H9 (cell line): Measurements from ENCODE around the gene ACACA. TPM values are rescaled to one million over a fixed set of nuclear protein-coding genes. Genes with fewer than 3 reads are reported as not detected.
A peak's percentile ranks its signal among the peaks of the same experiment; 100 is the strongest.

Experiments
- DNase-seq: peaks from one replicate; pipeline ENCODE4 v3.0.0-alpha.2; 2017
- H2AFZ ChIP-seq: one replicate; pipeline ENCODE4 v1.6.1; 2013; ENCODE audit warnings: mild to moderate bottlenecking, low read length, control low read depth, moderate library complexity
- H2AK5ac ChIP-seq: 2 replicates; pipeline ENCODE4 v1.6.1; 2013; ENCODE audit warnings: low read length, control low read depth, mixed read lengths; ENCODE audit not compliant: insufficient read length
- H2BK120ac ChIP-seq: one replicate; pipeline ENCODE4 v1.6.1; 2013; ENCODE audit warnings: low read depth, mild to moderate bottlenecking, low read length, control low read depth, inconsistent platforms; ENCODE audit not compliant: poor library complexity, severe bottlenecking
- H2BK12ac ChIP-seq: 2 replicates; pipeline ENCODE4 v1.6.1; 2013; ENCODE audit warnings: low read length, control low read depth, mixed read lengths, low read depth; ENCODE audit not compliant: insufficient read length
- H2BK15ac ChIP-seq: 2 replicates; pipeline ENCODE4 v1.6.1; 2013; ENCODE audit warnings: low read depth, low read length, control low read depth
- H2BK20ac ChIP-seq: one replicate; pipeline ENCODE4 v1.6.1; 2013; ENCODE audit warnings: low read depth, mild to moderate bottlenecking, low read length, control low read depth, inconsistent platforms; ENCODE audit not compliant: poor library complexity, severe bottlenecking
- H2BK5ac ChIP-seq: 2 replicates; pipeline ENCODE4 v1.6.1; 2013; ENCODE audit warnings: low read length, control low read depth, mixed read lengths; ENCODE audit not compliant: insufficient read length
- H3K14ac ChIP-seq: 2 replicates; pipeline ENCODE4 v1.6.1; 2013; ENCODE audit warnings: low read length, control low read depth; ENCODE audit not compliant: insufficient read depth
- H3K18ac ChIP-seq: 2 replicates; pipeline ENCODE4 v1.6.1; 2013; ENCODE audit warnings: low read depth, mild to moderate bottlenecking, mixed read lengths, low read length, control low read depth; ENCODE audit not compliant: insufficient read length
- H3K23ac ChIP-seq: 2 replicates; pipeline ENCODE4 v1.6.1; 2013; ENCODE audit warnings: low read length, control low read depth, mixed read lengths, low read depth; ENCODE audit not compliant: insufficient read length
- H3K23me2 ChIP-seq: 2 replicates; pipeline ENCODE4 v1.6.1; 2013; ENCODE audit warnings: low read depth, mild to moderate bottlenecking, mixed read lengths, low read length, control low read depth; ENCODE audit not compliant: insufficient read length, poor library complexity, severe bottlenecking
- H3K27ac ChIP-seq: 2 replicates; pipeline ENCODE4 v1.5.1; 2013; ENCODE audit warnings: low read length, control low read depth, mixed read lengths, low read depth; ENCODE audit not compliant: insufficient read length
- H3K27me3 ChIP-seq: 2 replicates; pipeline ENCODE4 v1.6.1; 2013; ENCODE audit warnings: low read length, control low read depth, inconsistent platforms; ENCODE audit not compliant: insufficient read depth
- H3K4ac ChIP-seq: 2 replicates; pipeline ENCODE4 v1.6.1; 2013; ENCODE audit warnings: low read depth, mild to moderate bottlenecking, control low read depth, inconsistent platforms, low read length, moderate library complexity
- H3K4me1 ChIP-seq: 2 replicates; pipeline ENCODE4 v1.6.1; 2013; ENCODE audit warnings: low read length, control low read depth, inconsistent platforms; ENCODE audit not compliant: insufficient read depth
- H3K4me2 ChIP-seq: 2 replicates; pipeline ENCODE4 v1.6.1; 2013; ENCODE audit warnings: low read length, control low read depth, mixed read lengths; ENCODE audit not compliant: insufficient read length, insufficient read depth
- H3K56ac ChIP-seq: 2 replicates; pipeline ENCODE4 v1.6.1; 2013; ENCODE audit warnings: low read depth, mild to moderate bottlenecking, mixed read lengths, low read length, control low read depth; ENCODE audit not compliant: insufficient read length
- H3K79me1 ChIP-seq: 2 replicates; pipeline ENCODE4 v1.6.1; 2013; ENCODE audit warnings: low read depth, mild to moderate bottlenecking, moderate library complexity, low read length, control low read depth, inconsistent platforms; ENCODE audit not compliant: insufficient read depth, poor library complexity, severe bottlenecking
- H3K79me2 ChIP-seq: 2 replicates; pipeline ENCODE4 v1.6.1; 2013; ENCODE audit warnings: low read length, control low read depth, inconsistent platforms; ENCODE audit not compliant: insufficient read depth
- H3K9ac ChIP-seq: 2 replicates; pipeline ENCODE4 v1.6.1; 2013; ENCODE audit warnings: low read length, control low read depth, mixed read lengths; ENCODE audit not compliant: insufficient read length; ENCODE audit errors: extremely low read depth
- H3K9me3 ChIP-seq: one replicate; pipeline ENCODE4 v1.6.1; 2013; ENCODE audit warnings: low read depth, low read length, inconsistent platforms; ENCODE audit not compliant: control insufficient read depth
- H3T11ph ChIP-seq: one replicate; pipeline ENCODE4 v1.6.1; 2013; ENCODE audit warnings: mild to moderate bottlenecking, low read length, control low read depth, inconsistent platforms
- H4K20me1 ChIP-seq: one replicate; pipeline ENCODE4 v1.6.1; 2013; ENCODE audit not compliant: control insufficient read depth, insufficient read length, insufficient read depth
- H4K5ac ChIP-seq: 2 replicates; pipeline ENCODE4 v1.6.1; 2013; ENCODE audit warnings: low read depth, mild to moderate bottlenecking, mixed read lengths, low read length, control low read depth; ENCODE audit not compliant: insufficient read length
- H4K8ac ChIP-seq: replicated peaks from 2 replicates; pipeline ENCODE4 v1.6.1; 2013; ENCODE audit warnings: low read length, control low read depth, mixed read lengths, low read depth; ENCODE audit not compliant: insufficient read length
- H4K91ac ChIP-seq: 2 replicates; pipeline ENCODE4 v1.6.1; 2013; ENCODE audit warnings: low read depth, mild to moderate bottlenecking, moderate library complexity, mixed read lengths, low read length, control low read depth; ENCODE audit not compliant: insufficient read length
- H3K27ac Mint-ChIP-seq, 3 experiments: 2 replicates in 2 of 3; 3 replicates in 1 of 3; pipeline ENCODE4 v1.8.0; 2020 to 2021; ENCODE audit warnings: mixed read lengths in 3 of 3, mild to moderate bottlenecking in 1 of 3, moderate library complexity in 1 of 3
- H3K27me3 Mint-ChIP-seq: 2 replicates; pipeline ENCODE4 v1.8.0; 2021; ENCODE audit warnings: low read depth, mild to moderate bottlenecking, moderate library complexity, mixed read lengths
- H3K36me3 Mint-ChIP-seq, 3 experiments: 2 replicates in 2 of 3; 3 replicates in 1 of 3; pipeline ENCODE4 v1.8.0; 2020 to 2021; ENCODE audit warnings: low read depth in 3 of 3, mixed read lengths in 3 of 3; ENCODE audit not compliant: insufficient read depth in 1 of 3
- H3K4me1 Mint-ChIP-seq, 2 experiments: 2 replicates each; pipeline ENCODE4 v1.8.0; 2020; ENCODE audit warnings: mixed read lengths in 2 of 2
- H3K4me3 Mint-ChIP-seq, 2 experiments: 2 replicates in 1 of 2; 3 replicates in 1 of 2; pipeline ENCODE4 v1.8.0; 2020 to 2021; ENCODE audit warnings: mild to moderate bottlenecking in 2 of 2, mixed read lengths in 2 of 2, moderate library complexity in 1 of 2
- H3K9me3 Mint-ChIP-seq, 2 experiments: 2 replicates in 1 of 2; 3 replicates in 1 of 2; pipeline ENCODE4 v1.8.0; 2020; ENCODE audit warnings: mild to moderate bottlenecking in 2 of 2, mixed read lengths in 2 of 2, moderate library complexity in 1 of 2
- CTCF ChIP-seq: fragments of 200-600 bp; sonication (generic); conservative IDR thresholded peaks from 3 replicates; pipeline ENCODE4 v1.8.0; 2021; ENCODE audit warnings: antibody characterized with exemption, mild to moderate bottlenecking
- WGBS: extraction: QIAGEN DNeasy Blood & Tissue Kit; methylation state at CpG from one replicate; pipeline ENCODE4 v1.1.7; 2013; ENCODE audit warnings: missing lambda C conversion rate, low lambda C conversion rate, mixed read lengths; ENCODE audit not compliant: insufficient read length; ENCODE audit errors: extremely low coverage; 5-methylcytosine and 5-hydroxymethylcytosine counted together
- total RNA-seq: library from RNA; stranded (reverse); gene quantifications from 2 replicates; pipeline ENCODE4 v1.2.1, GENCODE V29; 2021

ACACA gene
- total RNA-seq, 1 experiment from 2014 or later: 135 TPM

DNA sequence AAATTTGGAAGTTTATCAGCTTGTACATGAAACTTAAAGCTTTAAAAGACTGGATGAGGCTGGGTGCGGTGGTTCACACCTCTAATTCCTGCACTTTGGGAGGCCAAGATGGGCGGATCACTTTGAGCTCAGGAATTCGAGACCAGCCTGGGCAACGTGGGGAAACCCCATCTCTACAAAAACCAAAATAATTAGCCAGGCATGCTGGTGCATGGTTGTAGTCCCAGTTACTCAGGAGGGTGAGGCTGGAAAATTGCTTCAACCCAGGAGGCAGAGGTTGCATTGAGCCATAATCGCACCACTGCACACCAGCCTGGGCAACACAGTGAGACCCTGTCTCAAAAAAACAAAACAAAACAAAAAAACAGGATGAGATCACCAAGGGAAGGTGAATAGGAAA is 248.3 kb downstream of the ACACA start:
- WGBS: no CpG with 5 or more reads among the region's 5 CpGs
- Histone ChIP-seq H3K79me2 (no peaks in the 10 kb centered on the region), H3K27me3 (no peaks in the 10 kb centered on the region), H3K4me2 (no peak overlapping the region), H2BK15ac (no peak overlapping the region), H3K18ac (no peak overlapping the region), H2BK20ac (no peak overlapping the region), H3K4ac (no peak overlapping the region), H3K23ac (no peak overlapping the region), H2AFZ (no peak overlapping the region), H3K4me1 (no peaks in the 10 kb centered on the region), H2BK120ac (no peak overlapping the region), H4K91ac (no peak overlapping the region), H2AK5ac (no peak overlapping the region), H4K20me1 (no peaks in the 10 kb centered on the region), H4K5ac (no peak overlapping the region), H3K56ac (no peak overlapping the region), H3K14ac (no peak overlapping the region), H3K27ac (no peak overlapping the region), H3K9ac (no peak overlapping the region), H3K23me2 (no peaks in the 10 kb centered on the region), H3T11ph (no peak overlapping the region), H3K79me1 (no peaks in the 10 kb centered on the region), H2BK5ac (no peak overlapping the region), H3K9me3 (no peaks in the 10 kb centered on the region), H4K8ac (no peak overlapping the region), H2BK12ac (no peak overlapping the region)
- Mint-ChIP-seq H3K9me3 (no peaks in the 10 kb centered on the region), H3K27me3 (no peaks in the 10 kb centered on the region), H3K4me3 (no peak overlapping the region), H3K27ac (peak overlapping the region in 1 of 3 experiments; percentile 61; a peak in 1 of 7 replicates), H3K36me3 (peaks cover 26 to 50% (median 27%) of the 10 kb centered on the region in 3 experiments), H3K4me1 (peaks cover 10 to 14% of the 10 kb centered on the region in 2 experiments)
- no peak for DNase-seq
- no peak for TF ChIP-seq CTCF
